Body of pancreas (tissue), 4 donors: ENCODE data around the gene SMO.

Experiments used
- POLR2A ChIP-seq, 3 donors: fragments of 450-650 bp; IDR thresholded peaks; one replicate each; pipeline ENCODE4 v1.6.1; 2016; ENCODE audit warnings: antibody characterized with exemption in 3 of 3, mild to moderate bottlenecking in 2 of 3
- TF ChIP-seq, protein P1 (sequence below), 7 experiments: fragments of 450-650 bp in 4 of 7; fragments of 200-600 bp in 3 of 7; sonication (generic) in 3 of 7; IDR thresholded peaks; one replicate each; pipeline ENCODE4 v1.5.1; 2016 to 2019; ENCODE audit warnings: antibody characterized with exemption in 7 of 7

DNA sequence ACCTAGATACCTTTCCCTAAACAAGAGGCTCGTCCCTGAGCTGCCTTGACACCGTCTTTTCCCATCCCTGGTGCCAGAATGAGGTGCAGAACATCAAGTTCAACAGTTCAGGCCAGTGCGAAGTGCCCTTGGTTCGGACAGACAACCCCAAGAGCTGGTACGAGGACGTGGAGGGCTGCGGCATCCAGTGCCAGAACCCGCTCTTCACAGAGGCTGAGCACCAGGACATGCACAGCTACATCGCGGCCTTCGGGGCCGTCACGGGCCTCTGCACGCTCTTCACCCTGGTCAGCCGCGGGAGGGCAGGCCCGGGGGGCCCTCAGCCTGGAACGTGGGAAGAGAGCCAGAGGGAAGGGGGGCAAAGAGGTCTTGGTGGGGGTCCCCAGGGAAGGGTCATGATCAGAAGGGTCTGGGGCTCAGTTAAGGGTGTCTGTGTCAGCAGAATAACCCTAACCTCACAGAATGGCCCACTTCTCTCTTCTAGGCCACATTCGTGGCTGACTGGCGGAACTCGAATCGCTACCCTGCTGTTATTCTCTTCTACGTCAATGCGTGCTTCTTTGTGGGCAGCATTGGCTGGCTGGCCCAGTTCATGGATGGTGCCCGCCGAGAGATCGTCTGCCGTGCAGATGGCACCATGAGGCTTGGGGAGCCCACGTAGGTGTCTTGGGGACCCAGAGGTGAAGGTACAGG, 16.8 kb downstream of the SMO start:
- TF ChIP-seq, protein P1, sequence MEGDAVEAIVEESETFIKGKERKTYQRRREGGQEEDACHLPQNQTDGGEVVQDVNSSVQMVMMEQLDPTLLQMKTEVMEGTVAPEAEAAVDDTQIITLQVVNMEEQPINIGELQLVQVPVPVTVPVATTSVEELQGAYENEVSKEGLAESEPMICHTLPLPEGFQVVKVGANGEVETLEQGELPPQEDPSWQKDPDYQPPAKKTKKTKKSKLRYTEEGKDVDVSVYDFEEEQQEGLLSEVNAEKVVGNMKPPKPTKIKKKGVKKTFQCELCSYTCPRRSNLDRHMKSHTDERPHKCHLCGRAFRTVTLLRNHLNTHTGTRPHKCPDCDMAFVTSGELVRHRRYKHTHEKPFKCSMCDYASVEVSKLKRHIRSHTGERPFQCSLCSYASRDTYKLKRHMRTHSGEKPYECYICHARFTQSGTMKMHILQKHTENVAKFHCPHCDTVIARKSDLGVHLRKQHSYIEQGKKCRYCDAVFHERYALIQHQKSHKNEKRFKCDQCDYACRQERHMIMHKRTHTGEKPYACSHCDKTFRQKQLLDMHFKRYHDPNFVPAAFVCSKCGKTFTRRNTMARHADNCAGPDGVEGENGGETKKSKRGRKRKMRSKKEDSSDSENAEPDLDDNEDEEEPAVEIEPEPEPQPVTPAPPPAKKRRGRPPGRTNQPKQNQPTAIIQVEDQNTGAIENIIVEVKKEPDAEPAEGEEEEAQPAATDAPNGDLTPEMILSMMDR (IDR thresholded peaks at IDR 0.05), result no peak
- no peak for TF ChIP-seq POLR2A (IDR thresholded peaks at IDR 0.05)
